Stimulated activated CD4-positive, alpha-beta T cell treated with anti-CD3 and anti-CD28 coated beads, Interleukin-15, amount 100 ng/mL, for 48 hours (primary cell): ENCODE results near the gene RBM20.
"Not testable (repeated sequence)": the region's sequence is repeated elsewhere in the genome, so short reads cannot be mapped to it uniquely, and the experiment has no call there.

Experiments
- DNase-seq, 2 donors: peaks; one replicate each; pipeline ENCODE4 v3.0.0-alpha.2; 2020; ENCODE audit warnings: low read depth in 2 of 2

RBM20 gene

DNA sequence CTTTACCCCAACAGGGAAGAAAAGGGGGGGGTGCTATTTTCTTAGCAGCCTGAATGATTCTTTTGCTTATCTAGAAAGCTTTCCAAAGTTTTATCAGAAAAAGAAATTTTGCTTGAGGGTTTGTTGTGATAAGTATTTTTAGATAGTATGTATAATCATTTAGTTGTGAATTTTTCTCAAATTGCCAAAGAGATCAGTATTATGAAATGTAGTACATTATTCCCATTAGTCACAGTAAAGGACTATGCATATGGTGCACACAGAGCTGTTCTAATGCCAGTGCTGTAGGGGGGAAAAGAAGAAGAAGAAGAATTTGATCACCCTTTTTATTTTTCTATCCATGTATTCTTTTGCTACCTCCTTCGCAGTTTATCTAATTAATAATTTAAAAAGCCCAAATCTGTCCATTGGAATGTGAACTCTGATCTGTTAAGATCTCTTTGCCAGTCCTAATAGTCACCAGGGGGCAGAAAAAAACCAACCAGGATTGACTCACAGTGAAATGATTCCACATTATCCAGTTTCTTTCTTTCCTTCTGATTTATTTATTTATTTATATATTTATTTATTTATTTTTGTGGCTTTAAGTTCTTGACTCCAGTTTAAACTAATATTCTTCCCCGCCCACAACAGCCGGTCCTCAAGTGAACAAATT lies 4.7 kb downstream of the RBM20 start:
- no peak for DNase-seq

DNA sequence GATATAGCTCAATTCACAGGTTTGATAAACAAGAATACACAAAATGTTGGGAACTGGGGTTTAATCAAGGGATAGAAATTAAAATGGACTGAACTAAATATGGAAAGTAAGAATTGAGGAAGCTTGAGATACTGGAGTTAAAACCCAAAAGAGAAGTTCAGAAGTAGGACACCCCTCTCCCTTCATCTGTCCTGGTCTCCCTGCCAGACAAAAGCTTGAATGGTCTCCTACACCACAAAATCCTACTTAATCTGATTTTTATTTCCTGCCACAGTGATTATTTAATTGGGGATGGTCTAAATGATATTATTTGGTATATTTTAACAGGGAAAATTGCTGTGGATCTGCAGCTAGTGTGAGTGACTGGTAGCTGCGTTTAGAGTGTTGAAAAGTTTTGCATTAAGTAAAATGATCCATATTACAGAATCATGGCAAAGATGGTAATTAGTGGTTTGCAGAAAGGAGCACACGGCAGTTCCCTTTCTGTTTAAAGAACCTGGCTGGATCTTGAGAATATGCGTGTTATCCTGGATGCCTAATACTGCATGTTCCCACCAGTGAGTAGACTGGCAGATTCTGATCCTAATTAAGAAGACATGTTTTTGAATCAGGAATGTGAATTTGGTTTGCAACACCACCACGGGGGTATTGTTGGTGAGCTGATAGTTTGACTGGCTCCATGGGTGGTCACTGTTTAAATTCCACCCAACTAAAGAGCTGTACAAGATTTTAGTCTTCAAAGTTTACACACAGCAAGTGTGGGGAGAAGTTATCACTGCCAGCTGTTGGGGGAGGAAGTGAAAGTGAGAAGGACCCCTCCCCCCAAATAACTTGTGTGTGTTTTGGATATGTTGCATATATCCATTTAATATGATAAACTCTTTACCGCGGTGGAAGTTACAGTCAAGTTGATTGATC lies 5.5 kb downstream of the RBM20 start:
- no peak for DNase-seq

DNA sequence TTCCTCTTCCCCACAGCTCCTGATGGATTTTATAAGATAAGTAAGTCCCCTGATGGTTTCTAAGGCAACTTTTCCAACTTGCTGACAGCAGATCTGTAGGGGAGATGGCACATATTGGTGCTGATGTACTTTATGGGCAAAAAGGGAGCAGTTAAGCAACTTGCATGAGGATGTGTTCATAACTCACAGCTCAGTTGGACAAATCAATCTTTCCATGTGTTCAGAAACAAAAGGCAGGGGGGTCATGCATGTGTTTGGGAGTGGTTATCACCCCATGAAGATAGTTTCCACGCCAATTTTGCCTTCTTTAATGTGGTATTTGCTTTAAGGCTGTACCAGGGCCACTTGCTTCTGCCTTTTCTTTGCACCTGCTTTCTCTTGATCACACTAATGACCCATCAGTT lies 6.1 kb downstream of the RBM20 start:
- DNase-seq = no peak

DNA sequence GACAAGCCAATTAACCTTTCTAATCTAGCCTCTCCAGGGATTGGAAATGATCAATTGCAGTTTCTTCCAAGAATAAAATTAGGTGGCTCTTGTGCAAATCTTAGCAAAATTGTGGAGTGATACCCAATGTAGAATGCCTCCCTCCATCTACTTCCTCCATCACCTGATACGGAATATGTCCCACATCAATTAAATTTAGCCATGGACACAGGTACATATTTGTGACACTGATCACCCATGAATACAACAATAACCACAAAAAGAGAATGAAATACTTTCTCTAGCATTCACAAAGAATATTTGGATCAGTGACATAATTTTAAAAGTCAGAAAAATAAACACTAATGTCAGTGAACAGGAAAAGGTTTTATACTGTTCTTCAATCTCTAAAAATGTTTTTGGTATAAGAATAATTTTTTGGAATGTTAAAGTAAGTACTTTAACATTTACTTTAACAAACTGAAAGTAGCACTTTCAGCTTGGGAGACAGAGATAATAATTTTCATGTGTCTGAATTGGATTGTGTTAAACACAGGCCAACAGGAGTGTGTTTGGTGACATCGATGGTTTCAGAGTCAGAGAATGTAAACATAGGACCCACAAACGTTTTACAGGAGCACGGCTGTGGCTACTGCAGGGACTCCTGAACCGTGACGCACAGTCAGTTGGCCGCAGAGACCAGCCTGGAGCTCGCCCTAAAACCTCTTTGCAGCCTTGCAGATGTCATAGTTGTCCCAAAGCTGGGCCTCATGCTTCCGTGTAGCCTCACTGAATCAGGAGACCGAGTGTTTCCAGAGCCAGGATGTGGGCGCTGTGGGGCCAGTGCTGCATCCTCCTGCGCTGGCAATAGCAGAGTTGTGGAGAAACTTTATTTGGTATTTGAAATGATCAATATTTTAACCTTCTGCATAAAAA lies 7.2 kb downstream of the RBM20 start:
- DNase-seq = peak in 1 of 2 donors; percentile 1

DNA sequence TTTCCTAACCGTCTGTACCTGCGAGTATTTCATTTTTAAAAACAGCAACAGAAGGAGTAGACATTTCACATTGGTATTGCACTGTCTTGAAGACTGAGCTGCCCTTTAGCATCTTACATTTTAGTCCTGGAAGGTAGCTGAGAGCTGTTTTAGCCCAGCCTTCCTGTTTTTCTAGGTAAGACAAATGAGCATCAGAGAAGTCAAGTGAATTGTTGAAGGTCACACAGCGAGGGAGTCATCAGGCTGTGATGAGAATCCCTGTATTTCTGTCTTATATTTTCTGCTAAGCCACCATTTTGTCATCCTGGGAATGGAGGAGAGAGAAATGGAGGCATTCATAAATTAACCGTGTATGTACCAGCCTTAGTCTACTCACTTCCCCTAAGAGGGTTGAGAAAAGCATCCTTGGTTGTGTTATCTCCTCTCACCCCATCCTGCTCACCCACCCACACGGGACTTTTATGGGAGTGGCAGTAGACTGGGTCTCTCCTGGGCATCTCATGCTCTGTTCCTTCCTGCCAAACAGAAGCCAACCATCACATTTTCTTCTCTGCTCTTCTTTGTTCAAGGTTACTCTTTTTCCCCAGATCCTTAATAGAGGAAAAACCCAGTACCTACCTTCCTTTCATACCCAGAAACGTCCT lies 8.5 kb downstream of the RBM20 start:
- no peak for DNase-seq

DNA sequence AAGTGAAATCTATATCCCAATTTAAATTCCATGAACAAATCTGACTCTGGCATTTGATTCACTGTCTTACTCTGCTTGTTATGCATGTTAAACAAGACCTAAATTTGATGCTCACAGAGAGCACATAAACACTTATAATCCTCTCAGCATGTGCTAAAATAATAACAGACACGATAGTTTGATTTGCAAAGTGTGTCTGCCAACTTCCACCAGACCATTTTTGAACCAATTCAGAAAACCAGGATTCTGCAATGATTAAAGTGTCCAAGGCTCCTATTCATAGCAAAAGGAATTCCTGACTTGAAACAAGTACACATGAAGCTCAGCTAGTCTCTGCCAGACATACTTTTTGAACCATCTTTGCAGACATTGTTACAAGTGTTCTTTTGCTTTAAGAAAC lies 11.2 kb downstream of the RBM20 start:
- no peak for DNase-seq

DNA sequence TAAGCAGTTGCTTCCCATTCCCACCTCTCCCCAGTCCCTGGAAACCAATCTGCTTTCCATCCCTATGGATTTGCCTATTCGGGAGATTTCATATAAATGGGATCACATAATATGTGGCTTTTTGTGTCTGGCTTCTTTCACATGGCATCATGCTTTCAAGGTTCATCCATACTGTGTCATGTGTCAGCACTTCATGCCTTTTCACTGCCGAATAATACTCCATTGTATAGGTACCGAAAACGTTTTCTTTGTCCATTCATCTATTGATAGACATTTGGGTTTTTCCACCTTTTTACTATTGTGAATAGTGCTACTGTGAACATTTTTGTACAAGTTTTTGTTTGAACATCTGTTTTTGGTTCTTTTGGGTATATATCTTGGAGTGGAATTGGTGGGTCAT lies 12.5 kb downstream of the RBM20 start:
- no peak for DNase-seq

DNA sequence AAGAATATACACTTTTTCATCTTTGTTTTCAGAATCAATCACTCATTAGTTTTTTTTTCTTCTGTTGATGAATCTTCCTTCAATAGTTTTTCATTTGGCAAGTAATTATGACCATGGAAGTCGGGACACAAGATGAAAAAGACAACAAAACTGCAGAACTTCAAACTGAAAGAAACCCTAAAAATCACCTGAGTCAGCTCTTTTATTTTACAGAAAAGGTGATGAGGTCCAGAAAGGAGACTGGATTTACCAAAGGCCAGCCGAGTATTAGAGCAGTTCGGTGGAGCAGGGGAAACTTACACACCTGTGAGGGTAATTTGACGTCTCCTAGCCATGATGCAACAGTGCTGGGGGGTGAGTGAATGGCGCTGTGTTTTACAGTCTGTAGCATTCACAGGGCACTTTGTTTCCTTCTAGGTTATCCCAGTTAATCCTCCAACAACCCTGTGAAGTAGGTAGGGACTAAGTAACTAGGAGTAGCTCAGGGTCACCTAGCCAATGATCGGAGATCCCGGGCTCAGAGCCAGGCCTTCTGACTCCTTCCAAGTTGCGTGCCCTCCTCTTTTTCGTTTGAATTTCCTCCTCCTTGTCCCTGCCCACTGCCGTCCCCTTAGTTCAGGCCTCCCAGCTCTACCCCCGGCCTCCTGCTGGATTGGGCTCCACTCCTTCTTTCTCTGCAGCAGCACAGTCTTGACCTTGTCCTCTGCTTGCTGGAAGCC lies 14.0 kb downstream of the RBM20 start:
- no peak for DNase-seq

DNA sequence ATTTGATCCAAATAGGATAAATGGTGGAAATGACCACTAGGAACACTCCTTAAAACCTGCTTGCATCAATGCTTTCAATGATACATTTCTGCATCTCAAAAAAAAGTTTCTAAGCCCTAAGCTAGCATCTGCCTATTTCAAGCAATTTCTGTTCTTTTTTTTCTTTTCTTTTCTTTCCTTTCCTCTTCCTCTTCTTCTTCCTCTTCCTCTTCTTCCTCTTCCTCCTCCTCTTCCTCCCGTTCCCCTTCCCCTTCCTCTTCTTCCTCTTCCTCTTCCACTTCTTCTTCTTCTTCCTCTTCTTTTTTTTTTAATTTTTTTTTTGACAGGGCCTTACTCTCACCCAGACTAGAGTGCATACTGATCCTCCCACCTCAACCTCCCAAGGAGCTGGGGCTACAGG lies 15.4 kb downstream of the RBM20 start:
- no peak for DNase-seq

DNA sequence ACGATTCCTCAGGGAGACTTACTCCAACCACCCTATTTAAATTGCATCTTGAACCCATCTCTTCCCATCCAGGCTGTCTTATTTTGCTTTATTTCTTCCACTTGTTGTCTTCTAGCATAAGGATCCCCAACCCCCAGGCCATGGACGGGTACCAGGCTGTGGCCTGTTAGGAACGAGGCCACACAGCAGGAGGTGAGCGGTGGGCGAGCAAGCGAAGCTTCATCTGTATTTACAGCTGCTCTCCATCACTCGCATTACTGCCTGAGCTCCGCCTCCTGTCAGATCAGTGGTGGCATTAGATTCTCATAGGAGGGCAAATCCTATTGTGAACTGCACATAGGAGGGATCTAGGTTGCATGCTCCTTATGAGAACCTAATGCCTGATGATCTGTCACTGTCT lies 16.2 kb downstream of the RBM20 start:
- DNase-seq = not testable (repeated sequence)

DNA sequence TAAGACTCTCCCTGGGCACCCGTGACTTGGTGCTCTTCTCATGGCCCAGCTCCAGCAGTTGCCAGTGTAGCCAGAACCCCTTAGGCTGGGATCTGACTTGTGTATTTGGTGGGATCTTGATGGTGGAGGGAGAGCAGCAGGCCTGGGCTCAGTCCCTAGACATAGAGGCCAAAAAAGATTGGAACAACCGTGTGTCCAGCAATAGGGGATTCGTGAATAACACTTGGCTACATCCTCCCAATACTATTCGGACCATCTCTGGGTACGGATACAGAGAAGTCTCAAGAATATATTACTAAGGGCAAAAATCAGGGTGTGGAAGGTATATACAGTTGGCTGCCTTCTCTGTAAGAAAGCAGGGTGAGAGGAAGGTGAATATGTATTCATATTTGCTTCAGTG lies 17.2 kb downstream of the RBM20 start:
- no peak for DNase-seq

DNA sequence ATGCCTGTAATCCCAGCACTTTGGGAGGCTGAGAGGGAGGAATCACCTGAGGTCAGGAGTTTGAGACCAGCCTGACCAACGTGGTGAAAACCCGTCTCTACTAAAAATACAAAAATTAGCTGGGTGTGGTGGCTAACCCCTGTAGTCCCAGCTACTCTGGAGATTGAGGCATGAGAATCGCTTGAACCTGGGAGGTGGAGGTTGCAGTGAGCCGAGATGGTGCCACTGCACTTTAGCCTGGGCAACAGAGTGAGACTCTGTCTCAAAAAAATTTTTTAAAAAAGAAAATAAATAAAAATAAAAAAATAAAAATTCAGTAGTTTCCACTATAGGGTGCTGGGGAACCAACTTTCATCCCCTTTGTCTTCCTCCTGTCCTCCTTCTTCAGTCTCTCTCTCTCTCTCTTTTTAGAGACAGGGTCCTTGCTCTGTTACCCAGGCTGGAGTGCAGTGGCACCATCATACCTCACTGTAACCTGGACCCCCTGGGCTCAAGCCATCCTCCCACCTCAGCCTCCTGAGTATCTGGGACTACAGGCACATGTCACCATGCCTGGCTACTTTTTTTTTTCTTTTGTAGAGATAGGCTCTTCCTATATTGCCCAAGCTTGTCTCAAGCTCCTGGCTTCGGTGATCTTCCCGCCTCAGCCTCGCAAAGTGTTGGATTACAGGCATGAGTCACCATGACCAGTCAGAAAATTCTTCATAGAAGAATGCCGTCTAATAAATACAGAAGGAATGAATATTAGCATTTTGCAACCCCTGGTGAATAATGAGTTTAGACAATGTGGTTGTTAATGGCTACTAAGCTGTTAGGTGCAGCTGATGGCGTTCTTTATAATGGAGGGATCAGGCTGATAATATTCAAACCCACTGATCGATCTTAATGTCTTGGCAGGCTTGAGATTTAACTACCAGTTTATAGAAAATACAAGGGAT lies 20.6 kb downstream of the RBM20 start:
- DNase-seq = no peak

DNA sequence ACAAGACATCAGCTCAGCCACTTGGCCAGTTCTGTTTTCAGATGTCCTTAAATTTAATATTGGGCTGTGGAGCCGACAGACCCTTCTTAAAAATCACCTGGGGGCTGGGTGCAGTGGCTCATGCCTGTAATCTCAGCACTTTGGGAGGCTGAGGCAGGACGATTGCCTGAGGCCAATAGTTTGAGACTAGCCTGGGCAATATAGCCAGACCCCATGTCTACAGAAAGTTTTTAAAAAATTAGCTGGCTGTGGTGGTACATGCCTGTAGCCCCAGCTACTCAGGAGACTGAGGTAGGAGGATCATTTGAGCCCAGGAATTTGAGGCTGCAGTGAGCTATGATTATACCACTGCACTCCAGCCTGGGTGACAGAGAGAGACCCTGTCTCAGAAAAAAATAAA lies 22.1 kb downstream of the RBM20 start:
- DNase-seq = not testable (repeated sequence)

DNA sequence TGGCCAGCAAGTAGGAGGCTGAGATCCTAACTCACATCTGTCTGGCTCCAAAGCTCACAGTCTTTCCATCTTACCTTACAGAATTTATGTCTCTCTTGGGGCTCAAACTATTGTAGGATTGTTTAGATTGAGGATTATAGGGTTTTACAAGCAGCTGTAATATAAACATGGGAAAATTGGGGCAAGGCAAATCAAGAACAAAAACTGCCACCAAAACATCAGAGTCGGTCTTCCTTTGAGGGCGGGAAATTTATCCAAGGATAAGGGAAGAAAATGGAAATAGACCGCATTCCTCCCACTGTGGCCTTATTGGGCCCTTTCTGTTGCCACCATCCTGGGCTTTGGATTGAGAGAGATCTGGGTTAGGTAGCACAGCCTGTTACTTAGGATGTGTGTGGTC lies 22.5 kb downstream of the RBM20 start:
- no peak for DNase-seq

DNA sequence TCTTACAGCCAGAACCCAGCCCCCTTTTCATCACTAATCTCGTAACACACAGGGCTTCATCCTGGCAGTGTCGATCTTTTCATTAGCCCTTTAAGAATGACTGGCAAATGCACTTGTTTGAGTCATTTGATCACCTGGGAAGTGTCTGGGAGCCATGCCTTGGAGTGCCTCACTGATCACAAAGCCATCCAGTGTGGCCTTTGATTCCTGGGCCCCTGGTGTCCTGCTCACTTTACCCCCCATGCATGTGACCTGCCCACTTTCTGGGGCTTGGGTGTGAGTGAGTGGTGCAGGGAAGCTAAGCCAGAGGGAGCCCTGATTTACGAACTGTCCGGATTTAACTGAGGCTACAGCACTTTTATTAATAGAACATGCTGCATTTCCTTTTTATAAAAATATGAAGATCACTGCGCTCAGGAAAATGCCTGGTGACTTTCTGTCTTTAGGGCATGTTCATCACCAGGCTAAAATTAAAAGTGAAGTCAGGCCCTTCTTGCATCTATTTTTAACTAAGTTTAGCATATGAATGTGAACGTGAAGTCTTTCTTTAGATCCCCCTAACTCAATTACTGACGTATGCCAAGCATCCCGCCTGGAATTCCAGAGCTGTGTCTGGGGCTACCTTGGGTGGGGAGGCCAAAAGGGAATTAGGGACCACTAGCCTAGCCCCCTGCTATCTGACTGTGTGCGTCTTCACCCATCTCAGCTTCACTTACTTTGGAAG lies 23.6 kb downstream of the RBM20 start:
- DNase-seq = no peak

DNA sequence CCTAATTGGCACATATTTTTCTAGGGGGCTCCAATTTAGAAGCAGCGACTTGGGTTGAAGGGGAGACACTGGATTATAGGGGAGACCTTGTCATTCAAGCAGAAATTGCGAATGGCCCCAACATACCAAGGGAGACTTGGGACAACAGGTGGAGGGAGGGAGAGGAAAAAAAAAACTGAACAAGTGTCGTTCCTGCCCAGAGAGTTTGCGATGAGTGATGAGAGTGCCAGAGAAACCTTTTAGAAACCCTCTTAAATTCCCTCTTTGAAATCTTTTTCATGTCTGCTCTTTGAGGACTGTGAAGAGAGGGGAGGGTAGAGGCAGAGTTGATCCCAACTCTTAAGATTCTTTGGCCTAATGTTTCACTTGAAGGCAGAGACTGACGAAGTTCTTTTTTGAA lies 24.3 kb downstream of the RBM20 start:
- DNase-seq = no peak

DNA sequence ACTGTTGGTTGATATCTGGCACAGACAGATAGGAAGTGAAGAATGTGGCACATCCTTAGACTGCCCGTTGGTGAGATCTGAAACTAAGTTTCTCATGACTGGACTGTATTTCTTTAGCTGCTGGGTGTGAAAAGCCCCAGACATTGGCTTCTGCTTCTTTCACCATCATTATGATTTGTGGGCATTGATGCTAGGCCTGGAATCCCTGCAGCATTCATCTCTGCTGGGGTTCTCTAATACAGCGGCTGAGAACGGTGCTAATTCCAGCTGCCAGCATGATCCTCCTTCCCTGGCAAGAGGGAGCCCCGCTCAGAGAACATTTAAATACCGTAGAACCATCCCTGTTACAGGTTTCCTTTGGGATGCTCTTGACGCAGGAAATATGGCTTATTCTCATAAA lies 26.2 kb downstream of the RBM20 start:
- no peak for DNase-seq

DNA sequence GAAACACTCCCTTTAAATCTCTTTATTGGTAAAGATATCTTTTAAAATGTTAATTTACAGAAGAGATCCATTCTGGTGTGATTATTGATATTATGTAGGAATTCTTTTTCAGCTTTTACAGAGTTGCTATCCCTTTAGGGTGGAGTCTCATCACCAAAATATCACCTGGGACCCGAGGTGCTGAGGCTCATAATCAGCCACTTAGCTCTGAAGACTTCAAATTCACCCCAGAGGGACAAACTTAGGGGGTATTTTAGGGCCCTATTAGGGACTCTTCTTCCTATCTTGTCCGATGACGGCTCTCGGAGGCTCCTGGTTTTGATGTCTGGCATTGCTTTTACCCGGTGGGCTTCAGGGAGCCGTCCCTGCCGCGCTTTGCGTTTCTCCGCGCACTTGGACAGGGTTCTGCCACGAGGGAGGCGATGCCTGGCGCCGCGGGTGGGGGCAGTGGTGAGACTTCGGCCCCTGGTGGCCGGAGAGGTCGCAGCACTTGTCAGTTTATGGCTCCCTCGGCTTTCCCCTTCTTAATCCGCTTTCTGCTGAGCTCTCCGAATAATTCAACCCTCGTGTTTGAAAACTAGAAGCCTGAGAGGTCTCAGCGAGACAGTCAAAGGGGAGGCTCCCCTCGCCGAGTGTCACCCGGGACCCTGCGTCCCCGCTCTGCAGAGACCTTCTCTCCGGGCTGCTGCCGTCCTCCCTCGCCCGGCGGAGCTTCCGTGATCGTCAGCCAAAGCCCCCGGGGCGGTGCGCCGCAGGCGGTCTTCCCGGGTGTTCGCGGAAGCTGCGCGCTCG lies 27.8 kb downstream of the RBM20 start:
- peak; percentile 48 to 69 for DNase-seq

DNA sequence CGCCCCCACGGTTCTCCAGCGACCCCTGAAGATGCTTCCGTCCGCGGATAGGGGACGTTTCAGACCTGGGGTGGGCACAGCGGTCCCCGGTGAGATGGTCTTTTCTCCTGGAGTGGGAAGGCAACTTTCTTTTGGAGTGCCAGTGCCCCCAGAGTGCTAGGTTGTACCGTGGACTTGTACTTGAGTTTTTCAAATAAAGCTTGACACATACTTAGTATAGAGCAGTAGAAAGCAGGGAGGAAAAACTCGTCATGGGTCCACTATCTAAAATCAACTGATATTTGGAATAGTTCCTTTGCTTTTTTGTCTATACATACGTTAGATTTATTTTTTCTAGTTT lies 28.4 kb downstream of the RBM20 start:
- no peak for DNase-seq
